Fibroblast of peridontal ligament (primary cell): ENCODE data around the gene RCOR1.
"Not testable (repeated sequence)": the region's sequence is repeated elsewhere in the genome, so short reads cannot be mapped to it uniquely, and the experiment has no call there.

Experiments
- DNase-seq: peaks from one replicate; pipeline ENCODE4 v3.0.0-alpha.2; 2010; ENCODE audit errors: extremely low read depth

RCOR1 gene

DNA sequence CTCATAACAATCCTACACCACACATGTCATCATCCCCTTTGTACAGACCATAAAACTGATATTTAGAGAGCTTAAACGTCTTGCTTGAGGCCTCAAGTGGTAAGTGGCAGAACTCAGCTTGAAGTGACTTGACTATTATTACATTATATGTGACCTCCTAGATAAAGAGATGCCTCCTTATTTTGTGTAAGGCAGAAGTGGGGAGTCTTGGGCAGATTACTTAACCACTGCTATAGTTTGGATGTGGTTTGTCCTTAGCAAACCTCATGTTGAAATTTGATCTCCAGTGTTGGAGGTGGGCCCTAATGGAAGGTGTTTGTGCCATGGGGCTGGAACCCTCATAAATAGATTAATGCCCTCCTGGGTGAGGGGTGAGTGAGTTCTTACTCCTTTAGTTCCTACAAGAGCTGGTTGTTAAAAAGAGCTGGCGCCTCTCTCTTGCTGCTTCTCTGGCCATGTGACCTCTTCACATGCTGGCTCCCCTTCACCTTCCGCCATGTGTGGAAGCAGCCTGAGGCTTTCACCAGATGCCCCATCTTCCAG, 37.4 kb downstream of the RCOR1 start:
- DNase-seq, result no peak

DNA sequence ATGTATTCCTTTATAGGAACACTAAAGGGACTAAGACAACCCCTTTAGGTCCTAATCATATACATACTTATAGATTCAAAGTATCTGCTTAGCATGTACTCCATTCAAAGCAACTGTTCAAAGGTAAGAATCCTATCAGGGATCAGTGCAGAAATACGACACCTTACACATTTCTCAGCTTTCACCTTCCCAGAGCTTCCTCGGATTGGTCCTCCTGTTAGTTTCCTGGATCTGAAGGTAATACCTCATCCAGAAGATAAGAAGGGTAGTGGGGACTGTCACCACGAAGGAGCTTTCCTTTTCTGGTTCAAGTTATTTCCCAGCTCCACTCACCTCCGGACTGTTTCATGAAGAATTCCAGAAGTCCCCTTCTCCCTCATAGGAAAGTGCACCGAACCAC, 38.0 kb downstream of the RCOR1 start:
- DNase-seq, result no peak

DNA sequence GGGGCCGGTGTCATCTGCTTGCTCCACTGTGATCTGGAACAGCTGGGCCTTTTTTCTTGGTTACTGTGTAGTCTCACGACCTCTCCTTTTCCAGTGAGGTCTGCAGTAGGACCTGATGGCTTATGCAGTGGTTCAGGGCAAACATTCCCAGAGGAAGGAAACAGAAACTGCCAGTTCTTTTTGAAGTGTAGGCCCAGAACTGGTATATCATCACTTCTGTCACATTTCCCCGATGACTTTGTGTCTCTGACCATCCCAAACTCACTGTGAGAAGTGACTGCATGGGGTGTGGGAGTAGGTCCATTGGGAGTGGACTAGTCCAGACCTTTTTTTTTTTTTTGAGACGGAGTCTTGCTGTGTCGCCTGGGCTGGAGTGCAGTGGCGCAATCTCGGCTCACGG, 38.4 kb downstream of the RCOR1 start:
- DNase-seq, result no peak

DNA sequence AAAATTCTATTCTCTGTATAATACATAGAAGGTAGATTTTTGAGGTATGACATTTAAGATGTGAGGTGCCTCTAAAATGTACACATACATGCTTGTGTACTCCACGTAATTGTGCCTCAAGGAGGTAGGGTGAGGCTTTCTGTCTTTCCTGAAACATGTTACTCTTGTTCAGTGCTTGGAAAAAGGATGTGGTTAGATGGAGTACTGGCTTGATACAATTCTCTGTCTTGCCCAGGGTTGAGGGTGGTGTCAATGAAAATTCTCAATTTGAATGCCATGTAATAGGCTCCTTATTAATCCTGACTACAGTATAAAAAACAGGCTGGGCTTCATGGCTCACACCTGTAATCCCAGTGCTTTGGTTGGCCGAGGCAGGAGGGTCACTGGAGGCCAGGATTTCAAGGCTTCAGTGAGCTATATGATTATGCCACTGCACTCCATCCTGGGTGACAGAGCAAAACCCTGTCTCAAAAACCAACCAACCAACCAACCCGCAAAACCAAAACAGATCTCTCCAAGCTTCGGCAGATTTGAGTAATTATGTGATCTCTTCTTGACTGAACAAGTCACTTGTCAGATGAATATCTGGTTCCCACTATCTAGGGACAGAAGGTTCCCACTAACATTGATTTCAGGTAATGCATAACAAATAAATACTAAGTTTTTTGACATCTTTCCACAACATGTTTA, 41.6 kb downstream of the RCOR1 start:
- no peak for DNase-seq

DNA sequence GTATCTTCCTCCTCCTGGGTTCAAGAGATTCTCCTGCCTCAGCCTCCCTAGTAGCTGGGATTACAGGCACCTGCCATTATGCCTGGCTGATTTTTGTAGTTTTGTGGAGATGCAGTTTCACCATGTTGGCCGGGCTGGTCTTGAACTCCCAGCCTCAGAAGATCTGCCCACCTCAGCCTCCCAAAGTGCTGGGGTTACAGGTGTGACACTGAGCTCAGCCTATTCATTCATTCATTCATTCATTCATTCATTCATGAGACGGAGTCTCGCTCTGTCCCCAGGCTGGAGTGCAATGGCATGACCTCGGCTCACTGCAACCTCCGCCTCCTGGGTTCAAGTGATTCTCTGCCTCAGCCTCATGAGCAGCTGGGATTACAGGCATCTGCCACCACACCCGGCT, 47.2 kb downstream of the RCOR1 start:
- not testable (repeated sequence) for DNase-seq

DNA sequence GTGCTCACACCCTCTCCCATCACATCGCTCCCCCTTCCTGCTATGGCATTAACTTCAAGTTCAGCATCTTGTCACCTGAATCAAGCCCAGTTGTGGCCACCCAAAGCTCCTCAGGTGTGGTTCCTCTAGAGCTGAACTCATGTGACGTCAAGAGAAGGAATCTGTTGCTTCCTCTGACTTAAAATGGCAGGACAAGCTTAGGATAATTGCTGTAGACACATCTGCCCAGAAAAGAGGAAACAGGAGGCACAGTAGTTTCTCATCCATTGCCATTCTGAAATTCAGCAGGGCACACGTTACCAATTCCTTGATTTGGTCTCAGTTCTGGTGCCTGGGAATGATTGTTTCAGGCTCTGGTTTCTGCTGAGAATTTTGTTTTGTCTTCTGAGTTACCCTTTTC, 52.1 kb downstream of the RCOR1 start:
- no peak for DNase-seq

DNA sequence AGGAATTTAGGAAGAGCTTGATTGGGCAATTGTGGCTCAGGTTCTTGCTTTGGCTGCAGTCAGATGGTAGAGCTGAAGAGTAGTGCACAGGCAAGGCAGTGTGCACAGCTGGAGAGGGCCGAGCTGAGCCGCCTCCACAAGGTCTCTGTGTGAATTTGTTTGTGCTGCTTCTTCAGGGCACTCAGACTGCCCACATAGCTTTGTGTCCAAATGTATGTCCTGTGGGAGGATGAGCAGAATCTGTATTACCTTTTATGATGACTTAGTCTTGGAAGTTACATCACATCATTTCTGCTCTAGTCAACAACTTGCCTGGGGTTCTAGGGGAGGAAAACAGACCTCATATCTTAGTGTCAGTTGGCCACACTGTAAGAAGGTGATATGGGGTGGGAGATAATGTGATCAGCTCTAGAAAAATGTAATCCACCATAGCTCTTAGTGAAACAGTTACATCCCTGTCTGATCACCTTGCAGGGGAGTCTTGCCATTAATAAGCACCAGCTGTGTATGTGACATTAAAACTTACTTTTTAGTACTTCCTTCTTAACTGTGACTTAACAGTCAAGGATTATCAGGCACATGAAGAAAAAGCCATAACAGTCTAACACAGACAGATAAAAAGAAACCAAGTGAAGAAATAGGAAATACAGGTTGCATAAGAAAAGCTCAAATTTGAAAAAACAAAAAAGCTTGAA, 53.4 kb downstream of the RCOR1 start:
- no peak for DNase-seq

DNA sequence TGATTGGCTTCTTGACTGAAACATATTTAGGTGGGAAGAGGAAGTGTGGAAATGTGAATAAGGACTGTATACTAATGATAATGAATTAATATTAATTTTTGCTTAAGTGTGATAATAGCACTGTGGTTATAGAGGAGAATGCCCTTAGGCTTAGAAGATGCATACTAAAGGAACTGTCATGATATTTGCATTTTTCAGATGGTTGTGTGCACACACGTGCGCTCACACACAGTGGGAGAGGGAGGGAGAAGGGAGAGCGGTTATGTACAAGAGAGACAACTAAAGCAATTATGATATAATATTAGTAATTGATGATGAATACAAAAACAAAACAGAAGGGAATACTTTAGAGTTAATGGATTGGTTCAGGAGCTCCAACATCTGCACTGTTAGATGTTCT, 54.2 kb downstream of the RCOR1 start:
- no peak for DNase-seq

DNA sequence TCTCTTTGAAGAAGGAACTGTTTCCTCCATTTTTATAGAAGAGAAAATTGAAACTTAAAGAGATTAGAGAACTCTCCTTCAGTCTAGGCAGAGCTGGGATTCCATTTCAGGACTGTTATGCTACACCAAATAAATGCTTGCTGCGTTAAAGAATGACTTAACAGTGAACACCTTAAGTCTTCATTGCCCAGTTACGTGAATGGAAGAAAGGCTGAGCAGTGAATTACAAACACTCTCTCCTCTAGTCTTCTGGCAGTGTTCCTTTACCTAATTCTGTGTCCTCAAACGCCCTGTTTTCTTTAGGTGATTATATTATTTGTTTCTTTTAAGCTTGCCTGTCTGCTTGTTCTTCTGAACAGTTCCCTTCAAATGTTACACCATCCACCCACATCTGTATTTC, 59.7 kb downstream of the RCOR1 start:
- DNase-seq, result no peak

DNA sequence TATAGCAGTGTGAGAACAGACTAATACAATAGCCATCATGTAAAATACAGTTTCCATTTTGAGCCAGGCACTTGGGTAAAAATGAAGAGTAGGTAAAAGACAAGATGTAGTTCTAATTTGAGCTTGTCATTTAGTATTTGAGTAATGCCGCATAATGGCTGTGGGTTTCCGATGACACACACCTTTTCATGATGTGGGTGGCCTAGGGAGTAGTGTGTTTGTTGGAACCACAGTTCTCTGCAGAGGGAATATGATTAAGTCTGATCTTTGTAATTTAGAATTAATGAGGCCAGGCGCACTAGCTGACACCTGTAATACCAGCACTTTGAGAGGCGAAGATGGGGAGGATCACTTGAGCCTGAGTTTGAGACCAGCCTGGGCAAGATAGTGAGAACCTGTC, 61.8 kb downstream of the RCOR1 start:
- DNase-seq, result no peak

DNA sequence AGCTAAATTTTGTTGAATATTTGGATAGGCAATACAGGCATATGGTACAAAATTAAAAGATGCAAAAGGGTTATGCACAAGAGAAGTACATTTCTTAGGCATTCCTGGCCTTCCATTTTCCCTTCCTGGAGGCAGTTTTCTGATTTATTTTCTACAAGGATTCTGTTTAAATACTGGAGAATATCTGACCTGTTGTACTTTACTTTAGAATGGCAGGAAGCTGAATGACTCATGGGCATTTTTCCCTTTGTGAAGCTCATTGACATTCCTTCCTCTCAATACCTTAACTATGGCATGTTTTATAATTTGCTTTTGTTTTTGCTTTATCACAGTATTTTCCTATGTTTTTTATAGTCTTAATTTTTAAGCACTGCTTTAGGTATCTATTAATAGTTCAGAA, 62.7 kb downstream of the RCOR1 start:
- no peak for DNase-seq

DNA sequence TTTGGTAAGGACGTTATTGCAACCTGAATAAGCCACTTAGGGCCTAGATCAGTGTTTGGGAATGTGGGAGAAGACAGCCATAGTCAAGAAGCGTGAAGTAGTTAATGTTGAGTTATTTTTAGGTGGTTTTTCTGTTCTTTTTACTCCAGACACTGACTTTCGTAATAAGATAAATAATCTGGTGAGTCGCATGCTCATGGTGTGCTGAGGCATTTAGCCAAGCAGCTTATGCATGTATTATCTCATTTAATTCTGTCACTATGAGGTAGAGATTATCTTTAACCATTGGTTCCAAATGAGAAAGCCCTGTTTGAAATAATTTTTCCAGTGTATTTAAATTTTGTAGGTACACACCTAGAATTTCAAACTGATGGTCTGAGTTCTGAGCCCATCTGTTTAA, 67.3 kb downstream of the RCOR1 start:
- DNase-seq, result peak; percentile 65

DNA sequence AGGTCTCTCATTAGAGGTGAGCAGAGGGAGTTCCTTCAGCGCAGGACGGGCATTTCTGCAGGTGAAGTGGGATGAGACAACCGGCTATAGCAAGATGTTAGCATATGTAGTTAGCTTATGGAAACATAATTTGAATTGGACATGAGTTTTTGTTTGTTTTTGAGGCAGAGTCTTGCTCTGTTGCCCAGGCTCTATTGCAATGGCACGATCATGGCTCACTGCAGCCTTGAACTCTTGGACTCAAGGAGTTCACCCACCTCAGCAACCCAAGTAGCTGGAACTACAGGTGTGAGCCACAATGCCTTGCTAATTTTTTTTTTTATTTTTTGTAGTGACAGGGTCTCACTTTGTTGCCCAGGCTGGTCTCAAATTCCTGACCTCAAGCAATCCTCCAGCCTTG, 69.2 kb downstream of the RCOR1 start:
- DNase-seq, result no peak

DNA sequence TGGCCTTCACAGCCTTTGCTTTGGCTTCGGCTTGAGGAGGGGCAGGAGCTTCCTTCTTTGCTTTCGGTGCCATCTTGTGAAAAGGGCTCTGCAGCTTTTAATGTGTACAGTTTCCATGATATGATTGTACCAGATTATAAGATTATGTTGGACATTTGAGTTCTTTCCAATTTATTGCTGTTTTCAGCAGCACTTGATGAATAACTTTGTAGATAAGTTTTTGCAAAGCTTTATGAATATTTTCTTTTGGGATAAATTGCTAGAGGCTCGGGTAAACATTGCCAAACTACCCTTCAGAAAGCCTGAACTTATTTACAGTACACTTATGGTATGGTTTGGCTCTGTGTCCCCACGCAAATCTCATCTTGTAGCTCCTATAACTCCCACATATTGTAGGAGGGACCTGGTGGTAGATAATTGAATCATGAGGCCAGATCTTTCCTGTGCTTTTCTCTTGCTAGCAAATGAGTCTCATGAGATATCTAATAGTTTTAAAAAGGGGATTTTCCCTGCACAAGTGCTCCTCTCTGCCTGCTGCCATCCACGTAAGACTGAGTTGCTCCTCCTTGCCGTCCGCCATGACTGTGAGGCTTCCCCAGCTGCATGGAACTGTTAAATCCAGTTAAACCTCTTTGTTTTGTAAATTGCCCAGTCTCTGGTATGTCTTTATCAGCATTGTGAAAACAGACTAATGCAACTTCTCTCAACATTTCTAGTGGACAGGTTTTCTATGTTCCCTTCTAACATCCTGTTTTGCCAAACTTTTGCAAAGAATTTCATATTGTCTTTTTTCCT, 70.4 kb downstream of the RCOR1 start:
- no peak for DNase-seq

DNA sequence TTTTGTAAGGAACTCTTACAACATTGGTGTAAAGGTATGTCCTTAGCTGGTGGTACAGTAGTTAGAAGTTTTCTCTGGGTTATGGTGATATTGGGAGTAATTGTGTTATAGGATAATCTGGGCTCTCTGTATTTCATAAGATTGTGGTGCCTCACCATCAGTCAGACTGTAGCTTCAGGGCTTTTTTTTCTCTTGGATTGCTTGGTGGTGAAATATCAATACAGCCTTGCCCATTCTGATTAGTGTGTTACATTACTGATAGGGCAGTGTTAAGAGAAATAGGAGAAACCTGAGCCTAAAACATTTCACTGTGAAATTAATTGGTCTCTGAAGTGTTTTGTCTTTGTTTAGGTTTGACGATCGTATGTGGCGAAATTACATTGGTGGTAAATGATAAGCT, 71.0 kb downstream of the RCOR1 start:
- DNase-seq, result no peak

DNA sequence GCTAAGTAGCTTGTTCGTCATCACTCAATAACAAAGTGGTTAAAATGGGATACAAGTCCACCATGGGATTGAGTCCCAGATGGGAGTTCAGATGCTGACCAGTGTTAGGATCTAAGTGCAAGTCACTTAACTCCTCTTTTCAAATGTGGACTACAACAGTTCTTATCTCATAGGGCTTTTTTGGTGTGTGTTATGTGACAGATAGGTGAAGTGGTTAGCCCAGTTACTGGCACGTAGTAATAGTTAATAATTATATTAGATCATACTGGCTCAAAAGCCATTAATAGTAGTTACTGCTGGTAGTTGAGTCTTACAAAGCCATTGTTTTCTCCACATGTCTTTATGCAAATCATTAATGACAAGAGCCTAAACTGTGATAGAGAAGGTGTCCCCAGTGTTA, 73.2 kb downstream of the RCOR1 start:
- no peak for DNase-seq

DNA sequence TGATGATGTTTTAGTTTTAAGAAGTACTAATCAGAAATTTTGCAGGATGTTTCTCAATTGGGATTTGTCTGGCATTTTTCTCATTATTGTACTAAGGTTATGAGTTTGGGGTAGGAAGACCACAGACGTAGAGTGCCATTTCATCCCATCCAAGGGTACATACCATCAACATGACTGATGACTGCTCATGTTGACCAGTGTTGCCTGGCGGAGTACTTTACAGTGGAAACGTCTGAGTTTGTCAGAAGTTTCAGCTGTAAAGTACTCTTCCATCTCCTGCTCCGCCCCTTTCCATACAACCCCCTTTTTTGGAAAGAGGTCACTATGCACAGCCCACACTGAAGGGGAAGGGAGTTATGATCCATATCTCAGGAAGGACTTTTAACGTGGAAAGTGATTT, 74.2 kb downstream of the RCOR1 start:
- DNase-seq, result peak; percentile 27

DNA sequence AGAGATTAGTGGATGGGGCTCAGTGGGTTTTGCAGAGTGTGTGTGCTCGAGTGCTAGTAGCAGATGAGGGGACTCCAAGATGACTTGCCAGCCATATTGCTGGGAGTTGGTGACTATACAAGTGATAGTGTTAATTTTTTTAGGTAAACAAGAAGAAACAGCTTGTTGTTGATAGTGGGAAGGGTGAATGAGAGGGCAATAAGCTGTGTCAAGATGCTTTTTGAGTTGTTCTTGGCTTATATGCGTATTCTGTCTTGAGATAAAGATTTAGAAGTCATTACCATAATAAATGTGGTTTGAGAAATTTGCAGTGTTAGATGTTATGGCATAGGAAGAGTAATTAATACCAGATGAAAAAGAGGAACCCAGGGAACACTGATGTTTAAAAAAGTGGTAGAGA, 75.3 kb downstream of the RCOR1 start:
- peak; percentile 37 for DNase-seq

DNA sequence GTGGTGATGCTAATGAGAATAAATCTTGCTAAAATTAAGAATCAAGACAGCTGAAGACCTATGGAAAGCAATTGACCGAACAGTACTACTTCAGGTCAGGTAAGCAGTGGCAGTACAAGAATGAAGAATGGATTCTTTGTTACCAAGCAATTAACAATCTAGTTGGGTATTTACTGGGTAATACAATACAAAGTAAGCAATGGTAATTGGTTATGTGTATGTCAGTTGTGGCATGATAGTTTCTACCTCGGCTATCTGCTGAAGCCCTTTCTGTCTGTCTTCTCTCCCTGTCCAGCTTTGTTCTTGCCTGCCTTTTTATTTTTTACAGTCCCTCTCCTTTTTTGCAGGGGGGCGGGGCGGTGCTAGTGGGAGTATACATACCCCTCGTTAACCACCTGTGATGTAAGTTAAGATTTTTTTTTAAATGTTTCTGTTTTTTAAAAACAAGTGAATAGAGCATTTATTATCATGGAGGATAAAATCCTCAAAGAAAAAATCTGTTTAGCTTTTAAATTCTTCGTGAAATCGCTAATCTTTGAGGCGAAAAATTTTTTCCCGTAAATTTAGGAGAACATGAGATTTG, 75.9 kb downstream of the RCOR1 start:
- DNase-seq, result no peak

DNA sequence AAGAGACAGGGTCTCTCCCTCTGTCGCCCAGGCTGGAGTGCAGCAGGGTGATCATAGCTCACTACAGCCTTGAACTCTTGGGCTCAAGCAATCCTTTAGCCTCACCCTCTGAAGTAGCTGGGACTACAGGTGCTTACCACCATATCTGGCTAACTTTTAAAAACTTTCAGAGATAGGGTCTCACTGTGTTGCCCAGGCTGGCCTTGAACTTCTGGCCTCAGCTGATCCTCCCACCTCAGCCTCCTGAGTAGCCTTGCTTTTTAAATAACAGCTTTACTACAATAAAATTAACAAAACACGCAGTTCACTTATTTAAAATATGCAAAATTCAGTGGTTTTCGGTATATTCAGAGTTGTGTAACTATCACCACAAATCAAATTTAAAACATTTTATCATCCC, 79.0 kb downstream of the RCOR1 start:
- no peak for DNase-seq

DNA sequence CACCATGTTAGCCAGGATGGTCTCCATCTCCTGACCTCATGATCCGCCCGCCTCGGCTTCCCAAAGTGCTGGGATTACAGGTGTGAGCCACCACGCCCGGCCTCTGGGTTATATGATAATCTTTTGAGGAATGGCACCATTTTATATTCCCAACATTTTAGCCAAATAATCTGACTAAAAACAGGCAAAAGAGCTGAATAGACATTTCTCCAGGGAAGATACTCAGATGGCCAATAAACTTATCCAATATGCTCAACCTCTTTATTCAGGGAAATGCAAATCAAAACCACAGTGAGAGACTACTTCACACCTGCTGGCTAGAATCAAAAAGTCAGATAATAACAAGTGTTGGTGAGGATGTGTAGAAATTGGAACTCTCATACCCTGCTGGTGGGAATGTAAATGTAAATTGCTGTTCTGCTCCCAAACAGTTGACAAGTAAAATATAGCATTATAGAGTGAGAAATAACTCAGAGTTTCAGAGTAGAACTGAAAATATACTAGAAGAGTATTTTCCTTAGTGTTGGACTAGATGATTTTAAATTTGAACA, 80.0 kb downstream of the RCOR1 start:
- no peak for DNase-seq

DNA sequence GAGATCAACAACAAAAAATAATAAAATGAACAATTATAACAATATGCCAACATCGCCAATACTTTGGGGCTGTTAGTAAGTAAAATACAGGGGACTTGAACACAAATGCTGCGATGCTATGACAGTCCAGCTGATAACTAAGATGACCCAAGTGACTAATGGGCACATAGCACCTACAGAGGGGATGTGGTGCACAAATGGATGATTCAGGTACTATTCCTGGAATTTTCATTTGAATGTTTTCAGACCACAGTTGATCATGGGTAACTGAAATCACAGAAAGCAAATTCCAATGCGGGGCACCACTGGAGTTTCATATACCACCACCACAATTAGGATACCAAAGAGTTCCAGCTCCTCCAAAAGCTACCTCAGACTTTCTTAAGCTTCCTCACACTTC, 82.9 kb downstream of the RCOR1 start:
- no peak for DNase-seq
